HG02852 (cell line): ENCODE results near the gene VPREB1.
"Not testable (repeated sequence)": the region's sequence is repeated elsewhere in the genome, so short reads cannot be mapped to it uniquely, and the experiment has no call there.

ENCODE experiments used
- ATAC-seq: cut with Tn5 transposase; IDR thresholded peaks from one replicate; pipeline ENCODE4 v1.9.1; 2021; ENCODE audit warnings: mild to moderate bottlenecking, moderate library complexity; ENCODE audit not compliant: unreplicated experiment

Gene VPREB1

DNA sequence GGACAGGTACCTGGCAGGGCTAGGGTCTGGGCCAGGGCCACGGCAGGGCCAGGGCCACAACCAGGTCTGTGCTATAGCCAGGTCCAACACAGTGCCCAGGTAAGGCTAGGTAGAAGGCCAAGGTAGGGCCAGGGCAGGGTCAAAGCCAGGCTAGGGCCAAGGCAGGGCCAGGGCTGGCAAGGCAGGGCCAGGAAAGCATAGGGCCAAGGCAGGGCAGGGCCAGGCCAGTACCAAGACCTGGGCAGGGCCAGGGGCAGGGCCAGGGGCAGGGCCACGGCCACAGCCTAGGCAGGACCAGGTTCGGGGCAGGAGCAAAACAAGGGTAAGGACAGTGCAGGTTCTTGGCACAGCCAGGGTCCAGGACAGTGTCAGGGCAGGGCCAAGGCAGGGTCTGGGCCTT is 48.1 kb downstream of the VPREB1 start:
- not testable (repeated sequence) for ATAC-seq

GRCh38 chr22:22293436-22293835 is 48.9 kb downstream of the VPREB1 start:
- not testable (repeated sequence) for ATAC-seq

DNA sequence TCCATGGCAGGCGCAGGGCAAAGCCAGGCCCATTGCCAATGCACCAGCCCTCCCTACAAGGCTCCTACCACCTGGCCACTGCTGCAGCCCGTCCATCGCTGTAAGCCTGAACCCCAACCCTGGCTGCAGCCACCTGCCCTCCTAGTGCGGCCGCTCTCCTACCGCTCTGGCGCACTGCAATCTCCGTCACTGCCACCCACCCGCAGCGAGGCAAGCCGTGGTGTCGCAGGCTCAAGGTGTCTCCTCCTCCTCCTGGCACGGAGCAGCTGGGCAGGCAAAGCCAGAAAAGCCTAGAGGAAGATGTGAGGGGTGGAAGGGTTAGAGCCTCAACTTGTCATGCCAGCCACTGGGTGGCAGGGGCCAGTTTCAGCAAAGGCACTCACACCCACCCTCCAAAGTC is 50.1 kb downstream of the VPREB1 start:
- ATAC-seq = not testable (repeated sequence)
